K562 (cell line): ENCODE measurements around the gene DRAXIN. TPM values are rescaled to one million over a fixed set of nuclear protein-coding genes. Genes with fewer than 3 reads are reported as not detected.

ENCODE experiments used
- AFF1 ChIP-seq, 2 experiments: fragments of 450-650 bp; IDR thresholded peaks; 2 replicates each; pipeline ENCODE4 v1.6.1; 2018; ENCODE audit warnings: mild to moderate bottlenecking in 2 of 2, low read depth in 1 of 2; ENCODE audit not compliant: partially characterized antibody in 2 of 2
- CBFA2T3 ChIP-seq: fragments of 450-650 bp; IDR thresholded peaks from 2 replicates; pipeline ENCODE4 v1.6.1; 2017
- EGR1 ChIP-seq: fragments of 450-650 bp; conservative IDR thresholded peaks from 2 replicates; pipeline ENCODE4 v1.6.1; 2017; ENCODE audit warnings: mild to moderate bottlenecking
- ETV1 ChIP-seq: fragments of 450-650 bp; conservative IDR thresholded peaks from 2 replicates; pipeline ENCODE4 v1.6.1; 2016; ENCODE audit warnings: missing genetic modification characterization, control low read depth, low read depth, missing compliant biosample characterization
- FOXJ3 ChIP-seq: sonication (generic); formaldehyde crosslinking; IDR thresholded peaks from 2 replicates; pipeline ENCODE4 v1.4.0; 2020; ENCODE audit warnings: mild to moderate bottlenecking, missing genetic modification reagents
- FOXK1 ChIP-seq: sonication (generic); formaldehyde crosslinking; IDR thresholded peaks from 2 replicates; pipeline ENCODE4 v1.8.0; 2022; ENCODE audit warnings: missing genetic modification reagents, mild to moderate bottlenecking, borderline replicate concordance
- MAFF ChIP-seq: IDR thresholded peaks from 2 replicates; pipeline ENCODE4 v1.6.1; 2012; ENCODE audit warnings: low read length, improper control_type of control experiment
- NFE2L1 ChIP-seq: fragments of 450-650 bp; IDR thresholded peaks from 2 replicates; pipeline ENCODE4 v1.6.1; 2016; ENCODE audit warnings: missing genetic modification characterization, low read depth, mild to moderate bottlenecking, missing compliant biosample characterization, moderate library complexity, borderline replicate concordance
- RNF219 ChIP-seq: fragments of 250-450 bp; sonication (Bioruptor Pico); IDR thresholded peaks from 2 replicates; pipeline ENCODE4 v1.5.0; 2022; ENCODE audit warnings: mild to moderate bottlenecking
- SOX6 ChIP-seq: fragments of 450-650 bp; IDR thresholded peaks from 2 replicates; pipeline ENCODE4 v1.6.1; 2014; ENCODE audit warnings: mild to moderate bottlenecking
- TBP ChIP-seq: optimal IDR thresholded peaks from 2 replicates; pipeline ENCODE3; 2011; ENCODE audit warnings: low read depth, low read length, improper control_type of control experiment
- ZMIZ1 ChIP-seq, 2 experiments: fragments of 150-350 bp in 1 of 2; IDR thresholded peaks; 2 replicates each; pipeline ENCODE4 v1.6.1; 2012 to 2016; ENCODE audit warnings: low read depth in 2 of 2, low read length in 2 of 2, mild to moderate bottlenecking in 1 of 2, moderate library complexity in 1 of 2
- ZNF140 ChIP-seq: fragments of 250-450 bp; sonication (Bioruptor Pico); IDR thresholded peaks from 2 replicates; pipeline ENCODE4 v1.8.0; 2021; ENCODE audit warnings: moderate library complexity, mild to moderate bottlenecking, inconsistent platforms
- ZNF668 ChIP-seq: fragments of 250-450 bp; sonication (Bioruptor Pico); IDR thresholded peaks from 2 replicates; pipeline ENCODE4 v1.8.0; 2022; ENCODE audit warnings: mild to moderate bottlenecking, inconsistent platforms
- ZNF79 ChIP-seq: fragments of 250-450 bp; sonication (Bioruptor Pico); IDR thresholded peaks from 2 replicates; pipeline ENCODE4 v1.4.0; 2020; ENCODE audit warnings: low read depth, mild to moderate bottlenecking, moderate library complexity
- polyA plus RNA-seq, 8 experiments: library from polyadenylated mRNA; depleted of rRNA in 4 of 8; stranded (reverse) in 5 of 8; unstranded in 3 of 8; fragments of >200 nt; fragmentation: Nextera tagmentation in 2 of 8; fragmentation: Illumina TruSeq in 1 of 8; extraction: Ambion mirVana in 2 of 8; extraction: Trizol in 1 of 8; gene quantifications; 2 replicates each; pipeline versions ENCODE4 v1.2.1 to v1.2.3, GENCODE V29; 2011 to 2014; ENCODE audit warnings: inconsistent platforms in 1 of 8, missing spikeins in 1 of 8
- total RNA-seq, 7 experiments: library from RNA; depleted of rRNA in 6 of 7; stranded (reverse); fragments of >200 nt in 6 of 7; fragmentation: Illumina TruSeq in 2 of 7; extraction: Trizol in 2 of 7; gene quantifications; 2 replicates each; pipeline versions ENCODE4 v1.2.1 to v1.2.3, GENCODE V29; 2011 to 2021; ENCODE audit warnings: low replicate concordance in 1 of 7
- TF ChIP-seq, protein P1 (sequence below): sonication (generic); formaldehyde crosslinking; IDR thresholded peaks from 2 replicates; pipeline ENCODE4 v1.8.1; 2023; ENCODE audit warnings: mild to moderate bottlenecking, missing genetic modification reagents, moderate library complexity

DRAXIN gene
- total and polyA plus RNA-seq, 9 of the 15 experiments (the other 6 are each of a cell fraction or from before 2014, with no cell fraction given), result 0.01 to 0.04 (median 0.01) TPM; not detected in 6

DNA sequence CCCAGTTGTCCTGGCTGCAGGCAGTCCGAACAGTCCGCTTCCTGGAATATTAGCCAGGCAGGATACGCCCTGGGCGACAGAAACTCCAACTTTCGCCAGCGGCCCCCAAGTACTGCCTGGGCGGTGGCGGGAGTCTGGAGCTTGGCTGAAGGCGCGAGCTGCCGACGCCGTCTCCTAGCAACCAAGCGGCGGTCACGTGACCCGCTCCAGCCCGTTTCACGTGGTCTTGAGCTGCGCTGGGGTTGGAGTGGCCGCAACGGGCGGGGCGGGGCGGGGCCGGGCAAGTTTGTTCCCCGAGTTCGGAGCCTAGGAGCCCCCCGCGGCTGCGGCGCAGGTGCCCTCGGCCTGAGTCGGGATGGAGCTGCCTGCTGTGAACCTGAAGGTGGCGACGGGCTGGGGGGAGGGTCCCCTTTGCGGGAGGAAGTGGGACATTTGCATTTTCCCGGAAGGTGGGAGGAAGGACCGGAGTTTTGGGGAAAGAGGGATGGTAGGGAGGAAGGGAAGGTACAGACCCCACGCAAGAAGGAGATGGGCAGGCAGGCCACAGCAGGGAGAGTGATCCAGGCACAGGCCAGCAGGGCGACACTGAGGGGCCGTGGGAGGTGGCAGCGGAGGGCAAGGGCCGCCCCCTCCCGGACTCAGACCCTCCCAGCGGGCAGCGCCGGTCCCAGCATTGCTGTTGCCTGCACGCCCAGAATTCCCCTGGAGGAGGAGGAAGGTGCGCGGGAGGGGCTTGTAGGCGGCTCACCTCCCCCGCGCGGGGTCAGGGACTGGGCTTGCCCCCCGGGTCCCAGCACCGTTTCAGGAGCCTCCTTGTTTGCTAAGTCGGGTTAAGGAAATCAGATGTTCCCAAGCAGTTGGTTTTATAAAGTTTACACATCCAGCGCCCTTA is 44.6 kb downstream of the DRAXIN start, which contains the start of gene AGTRAP (continued):
- peak in 1 of 2 experiments; percentile 21; a peak in 1 of 4 replicates for TF ChIP-seq ZMIZ1 (IDR thresholded peaks at IDR 0.05; ENCODE audit: low read depth in 2 of 2, low read length in 2 of 2)
- no peak for TF ChIP-seq NFE2L1 (tag)
- no peak for TF ChIP-seq ZNF140 (CRISPR knock-in tag)
- TF ChIP-seq, protein P1, sequence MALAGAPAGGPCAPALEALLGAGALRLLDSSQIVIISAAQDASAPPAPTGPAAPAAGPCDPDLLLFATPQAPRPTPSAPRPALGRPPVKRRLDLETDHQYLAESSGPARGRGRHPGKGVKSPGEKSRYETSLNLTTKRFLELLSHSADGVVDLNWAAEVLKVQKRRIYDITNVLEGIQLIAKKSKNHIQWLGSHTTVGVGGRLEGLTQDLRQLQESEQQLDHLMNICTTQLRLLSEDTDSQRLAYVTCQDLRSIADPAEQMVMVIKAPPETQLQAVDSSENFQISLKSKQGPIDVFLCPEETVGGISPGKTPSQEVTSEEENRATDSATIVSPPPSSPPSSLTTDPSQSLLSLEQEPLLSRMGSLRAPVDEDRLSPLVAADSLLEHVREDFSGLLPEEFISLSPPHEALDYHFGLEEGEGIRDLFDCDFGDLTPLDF (CRISPR knock-in tag), result peak; percentile 78; the same call in 1 of the 2 replicates
- TF ChIP-seq MAFF, result no peak; the same call in 1 of the 2 replicates
- TF ChIP-seq AFF1 (IDR thresholded peaks at IDR 0.05; ENCODE audit: low read depth in 1 of 2, partially characterized antibody in 2 of 2), result no peak
- TF ChIP-seq ZNF79 (CRISPR knock-in tag), result 0 out of 2 replicates have a peak, but pooled peaks have one; percentile 3
- TF ChIP-seq RNF219 (CRISPR knock-in tag), result no peak
- no peak for TF ChIP-seq CBFA2T3
- no peak for TF ChIP-seq SOX6
- TF ChIP-seq FOXK1 (CRISPR knock-in tag), result no peak; the same call in 1 of the 2 replicates
- TF ChIP-seq TBP, result peak; percentile 22
- peak; percentile 91 for TF ChIP-seq EGR1
- TF ChIP-seq FOXJ3 (CRISPR knock-in tag), result no peak
- TF ChIP-seq ZNF668 (CRISPR knock-in tag), result no peak
- TF ChIP-seq ETV1 (tag), result peak; percentile 44
